Measurements from ENCODE around the gene CDK14.

The CDK14 gene

DNA sequence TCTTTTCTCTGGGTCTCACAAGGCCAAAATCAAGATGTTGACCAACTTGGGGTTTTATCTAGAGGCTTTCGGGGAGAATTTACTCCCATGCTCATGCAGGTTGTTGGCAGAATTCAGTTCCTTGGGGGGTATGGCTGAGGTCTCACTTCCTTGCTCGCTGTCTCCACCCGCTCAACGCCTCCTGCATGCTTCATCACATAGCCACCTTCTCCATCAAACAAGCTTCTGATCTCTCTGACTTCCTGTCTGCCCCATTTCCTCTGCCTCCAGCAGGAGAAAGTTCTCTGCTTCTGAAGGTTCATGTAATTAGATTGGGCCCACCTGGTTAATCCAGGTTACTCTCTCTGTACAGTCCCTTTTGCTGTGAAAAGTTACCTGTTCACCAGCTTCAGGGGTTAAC lies 489.1 kb downstream of the CDK14 start:
- Histone ChIP-seq H3K27ac (replicated peaks) (no peak overlapping the region), H3K27me3 (ENCODE audit: insufficient read depth, poor library complexity, severe bottlenecking) (no peaks in the 10 kb centered on the region), H3K4me3 (replicated peaks; ENCODE audit: insufficient read depth, low read length) (no peak overlapping the region)
- TF ChIP-seq, protein P1, sequence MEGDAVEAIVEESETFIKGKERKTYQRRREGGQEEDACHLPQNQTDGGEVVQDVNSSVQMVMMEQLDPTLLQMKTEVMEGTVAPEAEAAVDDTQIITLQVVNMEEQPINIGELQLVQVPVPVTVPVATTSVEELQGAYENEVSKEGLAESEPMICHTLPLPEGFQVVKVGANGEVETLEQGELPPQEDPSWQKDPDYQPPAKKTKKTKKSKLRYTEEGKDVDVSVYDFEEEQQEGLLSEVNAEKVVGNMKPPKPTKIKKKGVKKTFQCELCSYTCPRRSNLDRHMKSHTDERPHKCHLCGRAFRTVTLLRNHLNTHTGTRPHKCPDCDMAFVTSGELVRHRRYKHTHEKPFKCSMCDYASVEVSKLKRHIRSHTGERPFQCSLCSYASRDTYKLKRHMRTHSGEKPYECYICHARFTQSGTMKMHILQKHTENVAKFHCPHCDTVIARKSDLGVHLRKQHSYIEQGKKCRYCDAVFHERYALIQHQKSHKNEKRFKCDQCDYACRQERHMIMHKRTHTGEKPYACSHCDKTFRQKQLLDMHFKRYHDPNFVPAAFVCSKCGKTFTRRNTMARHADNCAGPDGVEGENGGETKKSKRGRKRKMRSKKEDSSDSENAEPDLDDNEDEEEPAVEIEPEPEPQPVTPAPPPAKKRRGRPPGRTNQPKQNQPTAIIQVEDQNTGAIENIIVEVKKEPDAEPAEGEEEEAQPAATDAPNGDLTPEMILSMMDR (IDR thresholded peaks at IDR 0.05; ENCODE audit: insufficient read depth, low read length): no peak
- TF ChIP-seq, protein P2, sequence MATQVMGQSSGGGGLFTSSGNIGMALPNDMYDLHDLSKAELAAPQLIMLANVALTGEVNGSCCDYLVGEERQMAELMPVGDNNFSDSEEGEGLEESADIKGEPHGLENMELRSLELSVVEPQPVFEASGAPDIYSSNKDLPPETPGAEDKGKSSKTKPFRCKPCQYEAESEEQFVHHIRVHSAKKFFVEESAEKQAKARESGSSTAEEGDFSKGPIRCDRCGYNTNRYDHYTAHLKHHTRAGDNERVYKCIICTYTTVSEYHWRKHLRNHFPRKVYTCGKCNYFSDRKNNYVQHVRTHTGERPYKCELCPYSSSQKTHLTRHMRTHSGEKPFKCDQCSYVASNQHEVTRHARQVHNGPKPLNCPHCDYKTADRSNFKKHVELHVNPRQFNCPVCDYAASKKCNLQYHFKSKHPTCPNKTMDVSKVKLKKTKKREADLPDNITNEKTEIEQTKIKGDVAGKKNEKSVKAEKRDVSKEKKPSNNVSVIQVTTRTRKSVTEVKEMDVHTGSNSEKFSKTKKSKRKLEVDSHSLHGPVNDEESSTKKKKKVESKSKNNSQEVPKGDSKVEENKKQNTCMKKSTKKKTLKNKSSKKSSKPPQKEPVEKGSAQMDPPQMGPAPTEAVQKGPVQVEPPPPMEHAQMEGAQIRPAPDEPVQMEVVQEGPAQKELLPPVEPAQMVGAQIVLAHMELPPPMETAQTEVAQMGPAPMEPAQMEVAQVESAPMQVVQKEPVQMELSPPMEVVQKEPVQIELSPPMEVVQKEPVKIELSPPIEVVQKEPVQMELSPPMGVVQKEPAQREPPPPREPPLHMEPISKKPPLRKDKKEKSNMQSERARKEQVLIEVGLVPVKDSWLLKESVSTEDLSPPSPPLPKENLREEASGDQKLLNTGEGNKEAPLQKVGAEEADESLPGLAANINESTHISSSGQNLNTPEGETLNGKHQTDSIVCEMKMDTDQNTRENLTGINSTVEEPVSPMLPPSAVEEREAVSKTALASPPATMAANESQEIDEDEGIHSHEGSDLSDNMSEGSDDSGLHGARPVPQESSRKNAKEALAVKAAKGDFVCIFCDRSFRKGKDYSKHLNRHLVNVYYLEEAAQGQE (IDR thresholded peaks at IDR 0.05; ENCODE audit: insufficient replicate concordance, low read depth): no peak
- TF ChIP-seq POLR2AphosphoS5 (IDR thresholded peaks at IDR 0.05; ENCODE audit: low read depth) (no peak), GABPA (IDR thresholded peaks at IDR 0.05; ENCODE audit: low read depth) (no peak), SPI1 (IDR thresholded peaks at IDR 0.05; ENCODE audit: borderline replicate concordance, low read depth) (no peak)
- DNase-seq (ENCODE audit: low read depth in 1 of 2, low spot score in 1 of 2): no peak

DNA sequence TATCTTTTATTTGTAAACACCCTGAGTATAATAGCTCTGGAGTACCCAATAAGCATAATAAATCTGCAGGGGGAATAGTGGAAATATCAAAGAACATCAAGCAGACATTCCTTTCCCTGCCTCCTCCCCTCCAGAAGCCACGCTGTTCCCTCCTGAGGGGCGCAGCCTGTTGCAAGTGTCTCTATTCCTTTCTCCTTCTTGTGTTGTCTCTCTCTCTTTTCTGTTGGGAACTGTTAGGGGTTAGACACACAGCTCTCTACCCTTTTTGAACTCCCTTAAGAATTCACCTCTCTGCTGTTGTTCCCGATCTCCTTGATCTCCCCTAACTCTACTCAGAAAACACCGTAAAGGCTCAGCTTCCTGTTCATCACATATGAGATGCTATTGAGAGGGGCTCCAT lies 490.1 kb downstream of the CDK14 start:
- no peak overlapping the region for H3K27ac ChIP-seq (replicated peaks)
- H3K27me3 ChIP-seq (ENCODE audit: insufficient read depth, poor library complexity, severe bottlenecking): no peaks in the 10 kb centered on the region
- TF ChIP-seq, protein P1 (IDR thresholded peaks at IDR 0.05; ENCODE audit: insufficient read depth, low read length): no peak
- TF ChIP-seq POLR2AphosphoS5 (IDR thresholded peaks at IDR 0.05; ENCODE audit: low read depth) (no peak), GABPA (IDR thresholded peaks at IDR 0.05; ENCODE audit: low read depth) (no peak), SPI1 (IDR thresholded peaks at IDR 0.05; ENCODE audit: borderline replicate concordance, low read depth) (no peak)
- TF ChIP-seq, protein P2 (IDR thresholded peaks at IDR 0.05; ENCODE audit: insufficient replicate concordance, low read depth): no peak
- H3K4me3 ChIP-seq (replicated peaks; ENCODE audit: insufficient read depth, low read length): no peak overlapping the region
- no peak for DNase-seq (ENCODE audit: low read depth in 1 of 2, low spot score in 1 of 2)

DNA sequence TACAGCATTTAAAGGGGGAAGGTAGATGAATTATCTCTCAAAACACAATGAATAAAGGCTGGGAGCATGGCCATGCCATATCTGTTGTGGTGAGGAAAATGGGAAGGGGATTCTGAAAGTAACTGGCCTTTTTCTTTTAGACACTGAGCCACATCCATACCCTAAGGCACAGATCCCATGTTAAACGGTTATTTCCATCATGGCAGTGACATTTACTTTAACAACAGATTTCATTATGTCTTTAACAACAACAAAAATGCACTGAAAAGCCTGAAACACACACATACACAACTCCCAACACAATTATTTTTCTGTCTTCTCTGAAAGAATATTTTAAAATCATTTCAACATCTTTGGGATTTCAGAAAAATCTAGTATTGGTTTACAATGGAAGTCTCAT lies 492.0 kb downstream of the CDK14 start:
- H3K27ac ChIP-seq (replicated peaks): no peak overlapping the region
- H3K4me3 ChIP-seq (replicated peaks; ENCODE audit: insufficient read depth, low read length): no peak overlapping the region
- H3K27me3 ChIP-seq (ENCODE audit: insufficient read depth, poor library complexity, severe bottlenecking): no peaks in the 10 kb centered on the region
- TF ChIP-seq POLR2AphosphoS5 (IDR thresholded peaks at IDR 0.05; ENCODE audit: low read depth) (no peak), GABPA (IDR thresholded peaks at IDR 0.05; ENCODE audit: low read depth) (no peak), SPI1 (IDR thresholded peaks at IDR 0.05; ENCODE audit: borderline replicate concordance, low read depth) (no peak)
- TF ChIP-seq, protein P2 (IDR thresholded peaks at IDR 0.05; ENCODE audit: insufficient replicate concordance, low read depth): no peak
- TF ChIP-seq, protein P1 (IDR thresholded peaks at IDR 0.05; ENCODE audit: insufficient read depth, low read length): no peak
- DNase-seq (ENCODE audit: low read depth in 1 of 2, low spot score in 1 of 2): no peak
